D341Med (cell line): ENCODE results near the gene BBOX1.
"Not testable (repeated sequence)": the region's sequence is repeated elsewhere in the genome, so short reads cannot be mapped to it uniquely, and the experiment has no call there.

Source experiments
- DNase-seq: peaks from one replicate; pipeline ENCODE4 v3.0.0; 2012; ENCODE audit warnings: low spot score

The BBOX1 gene

GRCh38 chr11:27084518-27084917 lies 43.9 kb downstream of the BBOX1 start:
- no peak for DNase-seq

- DNase-seq = no peak
These were observed 44.5 kb downstream of the BBOX1 start for GRCh38 chr11:27085111-27085510.

GRCh38 chr11:27085605-27086004 lies 45.0 kb downstream of the BBOX1 start:
- no peak for DNase-seq

- no peak for DNase-seq
These were observed 46.8 kb downstream of the BBOX1 start for GRCh38 chr11:27087432-27087831.

- no peak for DNase-seq
These were observed 47.7 kb downstream of the BBOX1 start for GRCh38 chr11:27088353-27088752.

GRCh38 chr11:27089746-27090145 lies 49.1 kb downstream of the BBOX1 start:
- no peak for DNase-seq

GRCh38 chr11:27090357-27090948 lies 49.8 kb downstream of the BBOX1 start:
- DNase-seq = not testable (repeated sequence)

GRCh38 chr11:27094120-27094519 lies 53.5 kb downstream of the BBOX1 start:
- DNase-seq = no peak

- DNase-seq = no peak
These were observed 54.4 kb downstream of the BBOX1 start for GRCh38 chr11:27095059-27095458.

GRCh38 chr11:27095887-27096286 lies 55.3 kb downstream of the BBOX1 start:
- no peak for DNase-seq

- DNase-seq = no peak
These were observed 56.9 kb downstream of the BBOX1 start for GRCh38 chr11:27097551-27097950.

GRCh38 chr11:27100534-27100933 lies 59.9 kb downstream of the BBOX1 start:
- DNase-seq = no peak

- no peak for DNase-seq
These were observed 66.9 kb downstream of the BBOX1 start for GRCh38 chr11:27107548-27107947.

GRCh38 chr11:27108809-27109208 lies 68.2 kb downstream of the BBOX1 start:
- no peak for DNase-seq

GRCh38 chr11:27111896-27112295 lies 71.3 kb downstream of the BBOX1 start:
- no peak for DNase-seq

GRCh38 chr11:27112946-27113345 lies 72.3 kb downstream of the BBOX1 start:
- DNase-seq = no peak

- no peak for DNase-seq
These were observed 74.5 kb downstream of the BBOX1 start for GRCh38 chr11:27115051-27115650.

- no peak for DNase-seq
These were observed 76.1 kb downstream of the BBOX1 start for GRCh38 chr11:27116684-27117083.

GRCh38 chr11:27118371-27118770 lies 77.8 kb downstream of the BBOX1 start:
- no peak for DNase-seq

- no peak for DNase-seq
These were observed 78.3 kb downstream of the BBOX1 start for GRCh38 chr11:27118949-27119348.

GRCh38 chr11:27119396-27119795 lies 78.8 kb downstream of the BBOX1 start:
- DNase-seq = no peak

- DNase-seq = no peak
These were observed 79.6 kb downstream of the BBOX1 start for GRCh38 chr11:27120211-27120610.

GRCh38 chr11:27122001-27122400 lies 81.4 kb downstream of the BBOX1 start:
- DNase-seq = no peak
